MM.1S (cell line): Measurements from ENCODE around the gene UNK.
"Not testable (repeated sequence)": the region's sequence is repeated elsewhere in the genome, so short reads cannot be mapped to it uniquely, and the experiment has no call there.

Experiments
- DNase-seq: peaks from one replicate; pipeline ENCODE4 v3.0.0-alpha.2; 2015
- H2AFZ ChIP-seq: fragments of 300-600 bp; sonication (generic); 2 replicates; pipeline ENCODE4 v1.6.0; 2016; ENCODE audit warnings: antibody characterized with exemption, low read length
- H3F3A ChIP-seq: fragments of 300-600 bp; sonication (generic); 2 replicates; pipeline ENCODE4 v1.6.1; 2016; ENCODE audit warnings: mild to moderate bottlenecking, antibody characterized with exemption, low read length, moderate library complexity, mixed read lengths; ENCODE audit not compliant: insufficient read depth
- H3K27ac ChIP-seq: fragments of 300-600 bp; sonication (generic); 2 replicates; pipeline ENCODE4 v1.5.1; 2016; ENCODE audit warnings: mild to moderate bottlenecking, low read length
- H3K27me3 ChIP-seq: fragments of 300-600 bp; sonication (generic); replicated peaks from 2 replicates; pipeline ENCODE4 v1.6.0; 2016; ENCODE audit warnings: low read length; ENCODE audit not compliant: insufficient read depth
- H3K36me3 ChIP-seq: fragments of 300-600 bp; sonication (generic); replicated peaks from 2 replicates; pipeline ENCODE4 v1.6.1; 2016; ENCODE audit warnings: mild to moderate bottlenecking, low read length, mixed read lengths; ENCODE audit not compliant: insufficient read depth
- H3K4me1 ChIP-seq: fragments of 300-600 bp; sonication (generic); 2 replicates; pipeline ENCODE4 v1.6.1; 2016; ENCODE audit warnings: low read length, mixed read lengths
- H3K4me2 ChIP-seq: fragments of 300-600 bp; sonication (generic); 2 replicates; pipeline ENCODE4 v1.6.0; 2016; ENCODE audit warnings: low read depth, low read length
- H3K4me3 ChIP-seq: fragments of 300-600 bp; sonication (generic); 2 replicates; pipeline ENCODE4 v1.5.1; 2016; ENCODE audit warnings: low read length, mixed read lengths
- H3K79me2 ChIP-seq: fragments of 300-600 bp; sonication (generic); 2 replicates; pipeline ENCODE4 v1.6.1; 2016; ENCODE audit warnings: mixed run types, low read length, mixed read lengths
- H3K9ac ChIP-seq: fragments of 300-600 bp; sonication (generic); 2 replicates; pipeline ENCODE4 v1.6.1; 2016; ENCODE audit warnings: low read length, mixed read lengths
- H3K9me2 ChIP-seq: fragments of 300-600 bp; sonication (generic); replicated peaks from 2 replicates; pipeline ENCODE4 v1.6.1; 2016; ENCODE audit warnings: mild to moderate bottlenecking, low read length, mixed read lengths; ENCODE audit not compliant: insufficient read depth
- H3K9me3 ChIP-seq: fragments of 300-600 bp; sonication (generic); replicated peaks from 2 replicates; pipeline ENCODE4 v1.6.1; 2016; ENCODE audit warnings: mild to moderate bottlenecking, low read length, mixed read lengths; ENCODE audit not compliant: insufficient read depth
- H4K20me1 ChIP-seq: fragments of 300-600 bp; sonication (generic); 2 replicates; pipeline ENCODE4 v1.6.1; 2016; ENCODE audit warnings: mild to moderate bottlenecking, low read length, moderate library complexity, mixed read lengths; ENCODE audit not compliant: insufficient read depth
- EZH2 ChIP-seq: fragments of 300-600 bp; sonication (generic); optimal IDR thresholded peaks from 2 replicates; pipeline ENCODE3; 2017; ENCODE audit warnings: low read depth, mild to moderate bottlenecking, antibody characterized with exemption, low read length, mixed read lengths
- EZH2phosphoT487 ChIP-seq: fragments of 300-600 bp; sonication (generic); IDR thresholded peaks from 2 replicates; pipeline ENCODE4 v1.6.1; 2018; ENCODE audit warnings: antibody characterized with exemption, low read length
- TF ChIP-seq, protein P1 (sequence below): fragments of 300-600 bp; sonication (generic); IDR thresholded peaks from 2 replicates; pipeline ENCODE4 v1.5.1; 2016; ENCODE audit warnings: antibody characterized with exemption, low read length, mixed read lengths

The UNK gene

DNA sequence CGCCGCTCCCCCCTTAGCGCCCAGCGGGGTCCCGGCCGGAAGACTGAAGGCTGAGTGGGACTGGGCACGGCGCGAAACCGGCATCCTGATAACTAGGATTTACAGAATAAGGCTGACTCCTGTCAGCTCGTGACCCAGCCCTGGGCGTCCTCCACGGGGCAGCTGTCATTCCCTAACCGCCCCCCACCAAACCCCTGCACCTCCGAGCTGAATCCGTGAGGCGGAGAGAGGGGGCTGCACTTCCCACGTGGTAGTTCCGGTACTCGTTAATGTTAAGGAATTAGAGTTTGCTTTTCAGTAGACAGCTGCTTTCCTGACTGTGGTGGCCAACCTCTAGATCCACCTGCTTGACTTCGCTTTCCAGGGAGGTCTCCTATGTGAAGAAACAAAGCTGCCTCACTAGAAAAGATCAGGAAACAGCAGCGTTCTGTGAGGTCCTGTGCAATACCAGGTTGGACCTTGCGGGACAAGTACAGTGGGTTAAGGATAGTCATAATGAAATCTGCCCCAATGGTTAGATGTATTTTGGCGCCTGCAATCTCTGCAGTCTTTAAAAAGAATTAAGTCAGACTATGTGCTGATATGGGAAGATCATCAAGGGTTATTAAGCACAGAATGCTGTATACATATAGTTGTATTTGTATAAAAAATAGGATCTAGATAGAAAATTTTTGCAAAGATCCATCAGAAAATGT is 71.6 kb downstream of the UNK start:
- peak overlapping the region; percentile 61 for H2AFZ ChIP-seq
- TF ChIP-seq, protein P1, sequence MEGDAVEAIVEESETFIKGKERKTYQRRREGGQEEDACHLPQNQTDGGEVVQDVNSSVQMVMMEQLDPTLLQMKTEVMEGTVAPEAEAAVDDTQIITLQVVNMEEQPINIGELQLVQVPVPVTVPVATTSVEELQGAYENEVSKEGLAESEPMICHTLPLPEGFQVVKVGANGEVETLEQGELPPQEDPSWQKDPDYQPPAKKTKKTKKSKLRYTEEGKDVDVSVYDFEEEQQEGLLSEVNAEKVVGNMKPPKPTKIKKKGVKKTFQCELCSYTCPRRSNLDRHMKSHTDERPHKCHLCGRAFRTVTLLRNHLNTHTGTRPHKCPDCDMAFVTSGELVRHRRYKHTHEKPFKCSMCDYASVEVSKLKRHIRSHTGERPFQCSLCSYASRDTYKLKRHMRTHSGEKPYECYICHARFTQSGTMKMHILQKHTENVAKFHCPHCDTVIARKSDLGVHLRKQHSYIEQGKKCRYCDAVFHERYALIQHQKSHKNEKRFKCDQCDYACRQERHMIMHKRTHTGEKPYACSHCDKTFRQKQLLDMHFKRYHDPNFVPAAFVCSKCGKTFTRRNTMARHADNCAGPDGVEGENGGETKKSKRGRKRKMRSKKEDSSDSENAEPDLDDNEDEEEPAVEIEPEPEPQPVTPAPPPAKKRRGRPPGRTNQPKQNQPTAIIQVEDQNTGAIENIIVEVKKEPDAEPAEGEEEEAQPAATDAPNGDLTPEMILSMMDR: peak; percentile 35
- TF ChIP-seq EZH2 (no peak), EZH2phosphoT487 (no peak)
- H3K4me1 ChIP-seq: peaks cover 14% of the 10 kb centered on the region
- H3K36me3 ChIP-seq: no peaks in the 10 kb centered on the region
- peak overlapping the region; percentile 88 for H3K4me3 ChIP-seq
- H3K9me2 ChIP-seq: no peaks in the 10 kb centered on the region
- H4K20me1 ChIP-seq: no peaks in the 10 kb centered on the region
- H3K4me2 ChIP-seq: peak overlapping the region; percentile 92
- peaks cover 12% of the 10 kb centered on the region; the same call in 1 of the 2 replicates for H3F3A ChIP-seq
- no peaks in the 10 kb centered on the region for H3K27me3 ChIP-seq
- DNase-seq: peak; percentile 41
- H3K9me3 ChIP-seq: no peaks in the 10 kb centered on the region
- peak overlapping the region; percentile 95 for H3K9ac ChIP-seq
- H3K27ac ChIP-seq: peak overlapping the region; percentile 87
- H3K79me2 ChIP-seq: peaks cover 30% of the 10 kb centered on the region

GRCh38 chr17:75859358-75859757 is 74.8 kb downstream of the UNK start:
- not testable (repeated sequence) for H3K9me2 ChIP-seq, H3K36me3 ChIP-seq, H3K4me2 ChIP-seq, DNase-seq, H3K27me3 ChIP-seq, H3K9me3 ChIP-seq, H4K20me1 ChIP-seq, H3K9ac ChIP-seq, H2AFZ ChIP-seq, H3K4me3 ChIP-seq
- Histone ChIP-seq H3K79me2 (peaks cover 15% of the 10 kb centered on the region), H3K27ac (peak overlapping the region; percentile 74; the same call in 1 of the 2 replicates), H3K4me1 (peaks cover 20% of the 10 kb centered on the region), H3F3A (peaks cover 16% of the 10 kb centered on the region)

GRCh38 chr17:75861927-75862317 is 77.3 kb downstream of the UNK start:
- Histone ChIP-seq H3K9me3 (no peaks in the 10 kb centered on the region), H3K27ac (no peak overlapping the region), H3K79me2 (no peaks in the 10 kb centered on the region), H3K4me3 (no peak overlapping the region), H3K36me3 (no peaks in the 10 kb centered on the region), H3K4me1 (peaks cover 32% of the 10 kb centered on the region), H3K4me2 (no peak overlapping the region), H3F3A (peaks cover 25% of the 10 kb centered on the region), H4K20me1 (no peaks in the 10 kb centered on the region), H3K27me3 (no peaks in the 10 kb centered on the region), H3K9ac (no peak overlapping the region), H2AFZ (no peak overlapping the region), H3K9me2 (no peaks in the 10 kb centered on the region)
- TF ChIP-seq, protein P1: no peak
- no peak for TF ChIP-seq EZH2phosphoT487
- no peak for TF ChIP-seq EZH2
- DNase-seq: no peak

- peak overlapping the region; percentile 98 for H3K27ac ChIP-seq
- H3K4me3 ChIP-seq: peak overlapping the region; percentile 28; the same call in 1 of the 2 replicates
- no peaks in the 10 kb centered on the region for H3K9me2 ChIP-seq
- H2AFZ ChIP-seq: peak overlapping the region; percentile 15; the same call in 1 of the 2 replicates
- H3K4me1 ChIP-seq: peaks cover 26% of the 10 kb centered on the region
- peak; percentile 95 for DNase-seq
- no peaks in the 10 kb centered on the region for H3K79me2 ChIP-seq
- TF ChIP-seq EZH2 (no peak), EZH2phosphoT487 (no peak)
- TF ChIP-seq, protein P1: no peak
- H4K20me1 ChIP-seq: no peaks in the 10 kb centered on the region
- no peaks in the 10 kb centered on the region for H3K9me3 ChIP-seq
- peak overlapping the region; percentile 78 for H3K9ac ChIP-seq
- peaks cover 19% of the 10 kb centered on the region for H3F3A ChIP-seq
- peak overlapping the region; percentile 90 for H3K4me2 ChIP-seq
- H3K27me3 ChIP-seq: no peaks in the 10 kb centered on the region
- no peaks in the 10 kb centered on the region for H3K36me3 ChIP-seq
Measured at GRCh38 chr17:75864448-75864871, 79.9 kb downstream of the UNK start.

GRCh38 chr17:75864887-75865286 is 80.3 kb downstream of the UNK start:
- H3K4me2 ChIP-seq: peak overlapping the region; percentile 90
- not testable (repeated sequence) for H3K9me3 ChIP-seq, H3K27me3 ChIP-seq, H3K9me2 ChIP-seq, H3K4me3 ChIP-seq, H3K79me2 ChIP-seq, H3K36me3 ChIP-seq, H4K20me1 ChIP-seq
- peak; percentile 81 for DNase-seq
- peaks cover 19% of the 10 kb centered on the region for H3F3A ChIP-seq
- peak overlapping the region; percentile 83 for H2AFZ ChIP-seq
- peak overlapping the region; percentile 78 for H3K9ac ChIP-seq
- peak overlapping the region; percentile 98 for H3K27ac ChIP-seq
- peaks cover 25% of the 10 kb centered on the region for H3K4me1 ChIP-seq
